Skin epidermis (tissue), 12 donors: Measurements from ENCODE around the gene OSTC.

Experiments
- H3K27ac ChIP-seq, 21 experiments: fragments of 200-600 bp; sonication (generic) in 11 of 21; one replicate each; pipeline ENCODE4 v1.5.0; 2020; ENCODE audit warnings: mild to moderate bottlenecking in 3 of 21, inconsistent platforms in 2 of 21, moderate library complexity in 2 of 21
- H3K4me3 ChIP-seq, 7 experiments: fragments of 200-600 bp; sonication (generic) in 2 of 7; one replicate each; pipeline ENCODE4 v1.5.0; 2020; ENCODE audit warnings: inconsistent platforms in 2 of 7, mild to moderate bottlenecking in 2 of 7, moderate library complexity in 1 of 7

Gene OSTC

DNA sequence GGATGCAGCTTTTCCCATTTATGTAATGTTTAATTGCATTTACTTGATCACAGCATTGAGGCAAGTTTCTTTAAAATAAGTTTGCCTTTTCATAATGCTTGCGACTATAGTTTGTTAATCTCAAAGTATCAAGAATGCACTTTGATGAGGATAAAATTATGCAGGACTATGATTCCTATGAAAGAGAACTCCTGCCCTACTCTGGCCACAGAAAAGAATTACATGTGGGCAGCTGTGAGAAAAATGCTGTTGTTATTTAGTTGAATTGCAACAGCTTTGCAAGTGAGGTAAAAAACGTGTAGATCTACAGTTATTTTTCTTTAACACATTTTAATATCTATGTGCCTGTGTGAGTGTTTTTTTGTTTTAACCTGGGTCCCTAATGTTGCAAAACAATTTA lies 12.5 kb upstream of the OSTC start:
- no peak overlapping the region for H3K4me3 ChIP-seq
- no peak overlapping the region for H3K27ac ChIP-seq

DNA sequence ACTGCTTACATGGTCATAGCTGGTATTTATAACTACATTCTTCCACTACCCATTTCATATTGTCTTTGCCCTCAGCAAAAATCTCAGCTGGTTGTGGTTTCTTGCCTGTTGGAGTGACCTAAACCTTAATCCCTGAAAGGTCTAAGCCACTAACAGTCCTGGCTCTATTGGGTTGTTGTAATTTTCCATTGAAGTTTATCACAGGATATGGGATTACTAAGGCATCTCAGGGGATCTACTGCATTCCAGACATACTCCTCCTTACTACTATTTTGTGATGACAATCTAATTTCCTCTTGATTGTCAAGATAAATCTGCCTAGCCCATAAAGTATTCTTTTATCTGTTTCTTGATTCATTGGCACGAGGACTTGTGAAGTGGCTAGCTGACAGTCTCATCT lies 6.2 kb upstream of the OSTC start:
- H3K27ac ChIP-seq = no peak overlapping the region
- no peak overlapping the region for H3K4me3 ChIP-seq

DNA sequence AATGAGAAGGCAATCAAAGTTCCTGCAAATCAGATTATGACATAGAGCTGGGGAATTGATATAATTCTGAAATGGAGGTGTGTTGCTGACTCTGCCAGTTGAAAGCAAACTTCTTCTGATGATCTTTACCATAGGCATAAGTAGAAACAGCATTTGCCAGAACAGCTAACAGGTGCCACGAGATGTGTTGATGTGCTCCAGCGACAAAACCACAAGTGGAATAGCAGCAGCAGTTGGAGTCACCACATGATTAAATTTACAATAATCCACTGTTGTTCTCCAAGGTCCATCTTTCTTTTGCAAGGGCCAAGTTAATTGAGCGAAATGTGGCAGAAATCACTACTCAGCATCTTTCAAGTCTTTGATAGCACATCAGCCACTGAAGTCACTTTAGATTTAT lies 3.7 kb upstream of the OSTC start:
- H3K27ac ChIP-seq = no peak overlapping the region
- no peak overlapping the region for H3K4me3 ChIP-seq

DNA sequence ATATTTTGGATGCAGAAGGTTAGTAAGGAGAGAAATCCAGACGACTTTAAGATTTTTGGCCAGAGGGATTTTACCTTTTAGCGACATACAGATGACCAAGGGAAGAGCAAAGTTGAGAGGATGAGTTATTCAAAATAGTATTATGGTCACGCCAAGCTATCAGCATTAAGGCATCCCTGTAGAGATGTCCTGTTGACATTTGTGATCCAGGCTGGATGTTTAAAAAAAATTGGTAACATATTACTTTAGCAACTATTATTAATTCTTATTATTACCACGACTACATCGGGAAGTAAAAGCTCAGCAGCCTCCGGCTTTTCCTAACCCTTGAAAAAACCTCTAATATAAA lies 562 bp upstream of the OSTC start:
- peak overlapping the region in 12 of 21 experiments; percentile 83 to 96 (median 90) for H3K27ac ChIP-seq
- H3K4me3 ChIP-seq = peak overlapping the region; percentile 54 to 92 (median 77)

DNA sequence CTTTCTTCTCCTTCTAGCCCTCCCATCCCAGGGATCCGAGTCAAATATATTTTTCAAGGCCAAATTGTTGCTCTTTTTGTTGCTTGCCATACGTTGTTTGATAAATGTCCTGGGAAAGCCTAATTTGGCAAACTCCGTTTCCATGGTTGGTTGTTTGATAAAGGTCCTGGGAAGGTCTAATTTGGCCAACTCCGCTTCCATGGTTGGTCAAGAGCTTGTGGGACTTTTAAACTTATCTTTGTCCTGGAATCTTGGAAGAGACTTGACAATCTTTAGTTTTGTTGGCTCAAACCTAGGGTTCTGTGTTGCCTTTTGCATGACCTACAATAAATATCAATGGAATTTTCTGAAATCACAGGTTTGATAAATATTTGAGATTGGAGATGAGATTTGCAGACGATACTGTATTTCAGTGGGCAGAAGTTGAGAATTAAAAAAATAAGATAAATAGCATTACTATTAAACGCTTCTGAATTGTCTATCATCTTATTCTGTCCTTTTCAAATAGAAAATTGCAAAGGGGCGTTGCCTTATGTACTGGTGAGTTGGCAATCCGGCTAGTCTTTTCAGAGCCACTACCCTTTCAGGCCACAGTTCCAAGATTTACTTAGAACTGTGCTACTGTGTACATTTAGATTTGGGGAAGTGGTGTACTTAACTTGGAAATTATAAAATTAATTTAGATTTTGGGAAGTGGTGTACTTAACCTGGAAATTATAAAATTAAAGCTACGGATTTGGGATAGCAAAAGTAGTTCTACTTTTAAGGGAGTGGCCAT lies 804 bp downstream of the OSTC start:
- H3K27ac ChIP-seq = peak overlapping the region; percentile 47 to 97 (median 91)
- H3K4me3 ChIP-seq = peak overlapping the region; percentile 54 to 92 (median 77)

DNA sequence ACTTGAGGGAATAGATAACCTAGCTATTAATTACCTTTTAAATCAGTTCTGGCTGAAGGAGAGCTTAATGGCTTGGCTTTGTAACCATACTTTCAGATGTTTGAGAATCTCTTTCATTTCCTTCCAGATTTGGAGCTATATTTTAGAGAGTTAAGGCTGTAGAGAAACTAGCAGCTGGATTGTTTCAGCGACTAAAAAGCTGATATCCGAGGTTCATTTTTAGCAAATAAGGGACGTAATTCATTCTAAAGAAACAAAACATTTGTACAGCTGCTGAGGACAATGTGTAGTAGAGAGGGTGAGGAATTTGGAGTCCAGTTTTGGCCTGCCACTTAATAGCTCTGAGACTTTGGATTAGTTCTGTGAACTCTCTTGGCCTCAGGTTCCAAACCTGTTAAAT lies 12.2 kb downstream of the OSTC start:
- Histone ChIP-seq H3K27ac (no peak overlapping the region), H3K4me3 (no peak overlapping the region)

DNA sequence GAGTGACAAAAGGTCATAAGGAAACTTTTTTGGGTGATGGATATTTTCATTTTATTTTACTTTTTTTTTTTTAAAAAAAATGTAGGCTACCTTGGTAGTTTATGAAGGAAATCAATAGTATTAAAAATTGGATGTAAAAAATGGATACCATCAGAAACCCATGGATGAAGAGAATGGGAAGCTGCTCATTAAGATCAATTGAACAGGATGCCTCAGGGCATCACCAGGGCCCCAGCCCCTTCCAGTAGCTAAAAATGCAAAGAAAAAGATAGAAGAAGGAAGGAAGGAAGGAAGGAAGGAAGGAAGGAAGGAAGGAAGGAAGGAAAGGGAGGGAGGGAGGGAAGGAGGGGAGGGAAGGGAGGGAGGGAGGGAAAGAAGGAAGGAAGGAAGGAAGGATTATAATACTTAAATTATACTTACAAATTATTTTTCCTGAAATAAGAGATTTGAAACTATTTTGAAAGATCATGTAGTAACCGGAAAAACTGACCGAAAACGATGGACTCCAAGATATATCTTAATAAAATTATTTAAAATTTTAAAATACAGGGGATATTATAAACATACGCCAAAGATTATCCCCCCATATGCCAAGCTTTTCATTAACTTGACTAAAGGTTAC lies 24.1 kb downstream of the OSTC start:
- H3K4me3 ChIP-seq = no peak overlapping the region
- H3K27ac ChIP-seq = no peak overlapping the region

DNA sequence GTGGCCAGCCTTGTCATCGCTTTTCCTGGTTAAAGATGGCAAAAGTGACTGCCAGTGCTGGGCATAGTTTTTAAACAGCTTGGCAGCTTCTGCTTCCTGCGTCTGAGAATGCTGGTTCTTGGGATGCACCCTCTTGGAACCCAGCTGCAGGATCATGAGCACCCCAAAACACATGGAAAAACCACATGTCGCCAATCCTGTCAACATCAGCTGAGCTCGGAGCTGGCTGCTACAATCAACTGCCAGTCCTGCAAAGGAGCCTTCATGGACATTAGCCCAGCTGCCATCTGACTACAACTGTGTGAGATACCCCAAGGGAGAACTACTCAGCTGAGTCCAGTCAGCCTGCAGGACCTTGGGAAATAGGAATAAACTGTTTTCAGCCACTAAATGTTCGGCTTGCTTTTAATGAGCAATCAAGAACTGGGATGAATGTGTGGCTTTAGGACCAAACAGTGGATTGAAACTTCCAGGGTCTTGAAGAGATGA lies 31.0 kb downstream of the OSTC start:
- no peak overlapping the region for H3K27ac ChIP-seq
- H3K4me3 ChIP-seq = no peak overlapping the region

DNA sequence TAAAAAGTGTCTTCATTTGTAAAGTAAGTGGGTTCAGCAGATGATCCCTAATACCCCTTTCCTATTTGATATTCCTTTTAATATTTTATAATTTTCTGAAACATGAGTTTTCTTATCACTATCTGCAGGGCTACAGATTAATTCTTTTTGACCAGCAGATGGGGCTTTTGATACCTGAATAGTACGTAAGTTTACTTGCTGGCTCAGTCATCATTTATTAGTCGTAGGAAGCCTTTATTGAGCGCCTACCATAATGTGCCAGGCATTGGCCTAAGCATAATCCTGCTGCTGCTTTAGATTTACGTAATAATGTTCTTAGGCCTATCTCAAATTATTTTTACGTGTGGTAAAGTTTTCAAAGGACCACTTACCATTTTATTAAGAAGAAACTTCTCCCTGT lies 33.1 kb downstream of the OSTC start:
- Histone ChIP-seq H3K4me3 (no peak overlapping the region), H3K27ac (no peak overlapping the region)

DNA sequence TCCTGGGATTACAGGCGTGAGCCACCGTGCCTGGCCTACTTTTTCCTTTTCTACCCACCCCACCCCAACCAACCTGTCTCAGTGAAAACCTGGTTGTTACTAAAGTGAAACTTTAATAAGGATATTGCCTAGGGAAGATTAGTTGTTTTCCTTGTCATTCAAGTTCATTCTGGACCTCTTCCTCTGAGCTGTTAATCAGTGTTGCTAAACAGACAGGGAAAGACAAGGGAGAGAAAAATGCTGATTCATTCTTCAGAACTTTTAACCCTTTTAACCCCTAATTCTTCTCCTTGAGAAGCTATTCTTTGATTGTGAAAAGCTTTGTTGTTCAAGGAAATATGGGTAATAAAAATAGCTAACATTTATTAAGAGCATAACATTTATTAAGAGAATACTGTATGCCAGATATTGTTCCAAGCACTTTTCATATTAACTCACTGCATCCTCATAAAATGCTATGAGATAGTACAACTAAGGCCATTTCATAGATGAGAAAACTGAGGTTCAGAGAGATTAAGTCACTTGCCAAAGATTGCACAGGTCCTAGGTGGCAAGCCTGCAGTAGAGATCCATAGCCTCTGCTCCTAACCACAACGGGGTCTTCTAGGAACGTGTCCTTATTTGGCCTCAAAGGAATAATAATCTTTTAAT lies 34.8 kb downstream of the OSTC start:
- Histone ChIP-seq H3K4me3 (no peak overlapping the region), H3K27ac (no peak overlapping the region)

DNA sequence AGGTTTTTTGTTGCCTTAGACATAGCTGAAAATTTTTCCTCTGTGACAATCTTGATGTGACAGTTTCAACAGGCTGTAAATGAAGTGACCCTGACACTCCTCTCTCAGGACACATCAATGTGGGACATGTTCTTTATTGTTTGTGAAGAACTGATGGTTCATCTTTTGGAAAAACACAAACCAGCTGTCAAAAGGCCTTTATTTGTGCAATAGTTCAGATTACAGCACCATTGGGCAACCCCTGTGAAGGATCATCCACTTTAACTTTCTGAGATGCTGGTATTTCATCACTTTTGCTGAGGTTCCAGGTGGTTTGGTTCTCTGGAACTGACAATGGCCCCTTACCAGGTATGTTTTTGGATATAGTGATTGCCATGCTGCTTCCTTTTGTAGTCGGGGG lies 40.3 kb downstream of the OSTC start:
- H3K27ac ChIP-seq = no peak overlapping the region
- H3K4me3 ChIP-seq = no peak overlapping the region

DNA sequence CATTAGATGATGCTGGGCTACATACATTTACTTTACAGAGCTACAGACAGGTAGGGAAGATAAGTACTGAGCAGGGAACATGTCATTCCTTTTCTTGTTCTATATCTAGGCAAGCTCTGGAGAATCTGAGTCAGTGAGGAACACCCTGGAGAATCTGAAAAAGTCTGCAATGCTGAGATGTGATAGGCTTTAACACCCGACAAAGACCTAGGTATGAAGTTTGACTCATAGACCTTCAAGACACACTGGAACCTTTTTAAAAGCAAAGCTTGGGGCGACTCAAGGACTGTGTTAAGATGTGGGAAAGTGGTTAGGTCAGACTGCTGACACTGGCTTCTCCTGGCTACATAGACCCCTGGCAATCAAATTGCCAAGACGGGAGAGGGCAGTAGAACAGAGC lies 42.8 kb downstream of the OSTC start:
- Histone ChIP-seq H3K27ac (no peak overlapping the region), H3K4me3 (no peak overlapping the region)

DNA sequence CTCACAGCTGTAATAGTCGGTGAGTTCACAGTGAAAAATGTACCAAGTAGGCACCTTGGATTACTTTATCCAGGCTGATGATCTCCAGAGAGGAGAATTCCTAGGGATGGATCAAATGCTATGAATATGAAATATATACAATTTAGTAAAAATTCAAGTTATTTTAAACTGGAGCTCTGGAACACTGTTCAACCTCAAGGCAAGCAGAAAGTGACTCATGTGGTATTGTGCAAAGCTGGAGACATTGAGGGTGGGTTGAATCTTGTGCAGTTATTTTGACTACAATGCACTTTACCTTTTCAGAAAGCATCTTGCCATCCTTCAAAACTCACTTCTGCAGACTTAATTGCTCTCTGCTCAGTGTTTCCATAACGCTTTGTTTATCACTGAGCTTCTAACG lies 43.4 kb downstream of the OSTC start:
- no peak overlapping the region for H3K4me3 ChIP-seq
- no peak overlapping the region for H3K27ac ChIP-seq

DNA sequence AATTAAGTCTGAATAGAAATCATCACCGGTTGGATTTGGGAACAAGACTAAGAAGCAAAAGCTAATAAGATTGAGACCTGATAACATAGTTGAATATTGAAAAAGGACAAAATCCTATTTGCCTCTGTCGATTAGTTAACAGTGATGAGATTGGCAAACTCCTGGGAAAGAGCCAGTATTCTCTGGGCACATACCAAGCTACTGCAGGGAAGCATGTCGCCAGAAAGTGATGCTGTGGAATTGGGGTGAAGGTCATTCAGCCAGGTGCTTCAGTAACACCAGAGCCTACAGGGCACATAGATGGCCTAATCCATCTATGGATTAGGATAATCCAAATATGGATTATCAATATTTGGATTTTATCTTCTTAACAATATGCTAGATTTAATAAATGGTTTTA lies 44.0 kb downstream of the OSTC start:
- no peak overlapping the region for H3K4me3 ChIP-seq
- H3K27ac ChIP-seq = no peak overlapping the region

DNA sequence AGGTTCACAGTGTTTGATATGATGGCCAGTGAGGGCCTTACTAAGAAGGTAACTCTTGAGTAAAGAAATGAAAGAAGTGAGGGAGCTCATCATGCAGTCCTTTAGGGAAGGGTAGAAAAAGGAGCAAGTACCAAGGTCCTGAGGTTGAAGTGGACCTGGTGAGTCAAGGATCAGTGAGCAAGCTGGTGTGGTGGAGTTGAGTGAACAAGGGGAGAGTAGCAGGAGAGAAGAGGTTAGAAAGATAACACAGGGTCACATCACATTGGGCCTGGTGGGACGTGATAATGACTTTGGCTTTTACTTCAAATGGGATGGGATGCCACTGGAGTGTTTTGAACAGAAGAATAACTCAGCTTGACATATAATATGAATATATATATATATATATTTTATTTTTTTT lies 44.7 kb downstream of the OSTC start:
- Histone ChIP-seq H3K27ac (no peak overlapping the region), H3K4me3 (no peak overlapping the region)

DNA sequence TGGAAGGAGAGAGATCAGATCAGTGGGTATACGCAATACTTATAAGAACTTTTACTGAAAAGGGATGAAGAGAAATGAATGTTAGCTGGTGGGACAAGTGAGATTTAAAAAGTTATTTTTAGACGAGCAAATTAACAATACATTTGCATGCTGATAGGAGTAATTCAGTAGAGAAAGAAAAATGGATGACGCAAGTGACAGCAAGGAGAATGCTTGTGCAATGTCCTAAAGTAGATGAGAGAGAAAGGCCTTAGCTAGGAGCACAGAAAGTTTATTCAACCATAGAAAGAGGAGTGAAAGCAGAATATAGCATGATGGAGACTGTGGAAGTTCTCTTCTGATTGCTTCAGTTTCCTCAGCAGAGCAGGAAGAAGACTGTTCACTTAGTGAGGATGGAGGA lies 45.8 kb downstream of the OSTC start:
- Histone ChIP-seq H3K4me3 (no peak overlapping the region), H3K27ac (no peak overlapping the region)

DNA sequence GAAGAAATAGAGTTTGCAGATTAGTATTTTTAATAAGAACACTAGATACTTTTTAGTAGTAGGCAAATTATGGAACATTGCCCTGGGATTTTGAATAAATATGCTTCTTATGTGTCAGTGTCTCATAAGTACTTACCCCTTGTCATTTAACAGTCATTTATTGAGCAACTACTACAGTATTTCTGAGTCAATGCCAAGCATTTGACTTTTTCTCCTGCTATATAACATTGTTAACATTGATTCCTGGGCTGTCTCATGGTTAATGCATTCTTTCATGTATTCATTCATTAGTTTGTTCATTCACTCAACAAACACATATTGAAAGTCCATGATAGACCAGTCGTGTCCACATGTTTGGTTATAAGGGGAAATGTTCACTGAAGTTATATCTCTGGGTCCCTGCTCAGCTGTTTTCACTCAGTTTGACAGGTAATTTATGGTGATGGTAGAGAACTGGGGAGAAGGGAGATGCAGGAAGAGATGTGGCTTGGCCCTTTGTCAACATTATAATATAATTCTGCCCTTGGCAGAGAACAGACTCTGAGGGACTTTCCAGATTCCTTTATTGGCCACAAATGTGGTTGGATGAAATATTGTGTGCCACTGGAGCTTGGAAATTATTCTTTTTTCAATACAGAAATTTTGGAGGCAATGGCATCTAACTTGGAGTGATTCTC lies 49.8 kb downstream of the OSTC start:
- H3K27ac ChIP-seq = no peak overlapping the region

DNA sequence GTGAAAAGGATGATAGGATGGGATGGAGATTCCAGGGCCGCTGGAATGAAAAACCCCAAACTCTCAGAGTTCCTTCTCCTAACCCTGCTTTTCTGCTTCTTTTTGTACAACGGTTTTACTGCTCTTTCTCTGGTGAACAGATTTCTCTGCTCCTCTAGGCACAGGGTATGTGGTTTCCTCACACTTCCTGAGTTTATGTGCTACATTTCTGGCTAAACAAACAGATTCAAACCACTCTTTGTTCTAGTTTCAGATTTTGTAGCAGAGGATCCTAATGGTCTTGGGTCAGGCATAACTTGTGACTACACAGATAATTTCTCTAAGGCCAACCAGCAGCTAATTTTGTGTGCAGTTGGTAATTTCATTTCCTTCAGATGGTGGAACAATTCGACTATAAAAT lies 52.6 kb downstream of the OSTC start:
- H3K4me3 ChIP-seq = no peak overlapping the region
- H3K27ac ChIP-seq = peak overlapping the region in 3 of 21 experiments; percentile 16 to 48 (median 30)

More for the DNA sequence above, 49.8 kb downstream of the OSTC start:
- H3K4me3 ChIP-seq = no peak overlapping the region

DNA sequence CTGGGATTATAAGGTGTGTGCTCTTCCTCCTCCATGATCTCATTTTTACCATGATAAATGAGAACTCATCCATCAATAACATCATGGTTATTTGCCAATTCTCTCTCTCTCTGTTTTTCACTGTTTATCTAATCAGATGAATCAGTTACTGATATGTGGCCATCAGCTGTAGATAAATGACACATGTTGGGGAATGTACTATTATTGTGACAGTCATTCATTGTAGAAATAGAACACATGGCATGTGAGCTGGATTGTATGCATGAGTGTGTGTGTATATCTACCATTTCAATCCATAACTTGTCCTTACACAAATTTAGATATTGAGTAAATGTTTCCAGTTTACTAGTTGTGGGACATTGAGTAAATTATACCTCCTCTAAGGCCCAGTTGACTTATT lies 53.0 kb downstream of the OSTC start:
- Histone ChIP-seq H3K27ac (peak overlapping the region in 3 of 21 experiments; percentile 16 to 48 (median 30)), H3K4me3 (no peak overlapping the region)

DNA sequence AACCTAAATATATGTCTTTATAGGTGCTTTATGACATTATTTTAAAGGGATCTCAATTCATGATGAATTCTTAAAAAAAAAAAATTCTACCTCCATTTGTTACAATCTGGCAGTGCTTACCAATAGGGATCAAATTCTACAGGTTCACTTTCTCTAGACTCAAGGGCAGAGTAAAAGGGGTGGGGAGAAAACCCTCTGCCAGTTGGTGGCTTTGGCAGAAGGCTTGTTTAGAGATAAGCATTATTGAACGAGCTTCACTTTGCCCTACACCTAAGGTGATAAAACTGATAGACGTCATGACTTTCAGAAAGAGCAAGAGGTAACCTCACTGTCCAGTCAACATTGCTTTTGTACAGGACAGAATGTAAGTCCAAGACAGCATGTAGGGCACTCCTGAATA lies 53.6 kb downstream of the OSTC start:
- H3K27ac ChIP-seq = no peak overlapping the region
- no peak overlapping the region for H3K4me3 ChIP-seq

DNA sequence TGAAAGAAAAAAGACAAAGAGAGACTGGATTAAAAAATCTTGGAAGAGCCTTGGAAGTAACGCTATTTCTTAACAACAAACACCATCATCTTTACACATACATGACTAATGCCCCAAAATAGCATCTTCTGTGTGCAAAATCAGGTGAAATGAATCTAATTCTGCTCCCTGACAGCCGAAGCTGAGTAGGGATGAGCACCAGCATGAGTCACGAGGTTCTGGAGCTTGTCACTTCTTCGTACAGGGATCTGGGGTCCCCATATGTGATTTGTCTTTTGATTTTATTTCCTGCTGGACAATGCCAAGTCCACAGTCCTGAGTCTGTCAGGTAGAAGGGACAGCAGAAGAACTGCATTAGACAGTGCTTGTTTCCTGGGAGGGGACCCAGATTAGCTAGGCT lies 55.9 kb downstream of the OSTC start:
- no peak overlapping the region for H3K4me3 ChIP-seq
- no peak overlapping the region for H3K27ac ChIP-seq
